ENCODE results near the gene CTBP1.
"Not testable (repeated sequence)": the region's sequence is repeated elsewhere in the genome, so short reads cannot be mapped to it uniquely, and the experiment has no call there.

The CTBP1 gene

GRCh38 chr4:1248245-1249147, at the start of gene CTBP1:
TSS of gene CTBP1 (minus strand) at chr4:1249130. CDS start at chr4:1241331, 7,799 bp downstream.
- peak; percentile 80 for DNase-seq

- no peak for DNase-seq
Measured at GRCh38 chr4:1298461-1298860, 49.5 kb upstream of the CTBP1 start.

DNA sequence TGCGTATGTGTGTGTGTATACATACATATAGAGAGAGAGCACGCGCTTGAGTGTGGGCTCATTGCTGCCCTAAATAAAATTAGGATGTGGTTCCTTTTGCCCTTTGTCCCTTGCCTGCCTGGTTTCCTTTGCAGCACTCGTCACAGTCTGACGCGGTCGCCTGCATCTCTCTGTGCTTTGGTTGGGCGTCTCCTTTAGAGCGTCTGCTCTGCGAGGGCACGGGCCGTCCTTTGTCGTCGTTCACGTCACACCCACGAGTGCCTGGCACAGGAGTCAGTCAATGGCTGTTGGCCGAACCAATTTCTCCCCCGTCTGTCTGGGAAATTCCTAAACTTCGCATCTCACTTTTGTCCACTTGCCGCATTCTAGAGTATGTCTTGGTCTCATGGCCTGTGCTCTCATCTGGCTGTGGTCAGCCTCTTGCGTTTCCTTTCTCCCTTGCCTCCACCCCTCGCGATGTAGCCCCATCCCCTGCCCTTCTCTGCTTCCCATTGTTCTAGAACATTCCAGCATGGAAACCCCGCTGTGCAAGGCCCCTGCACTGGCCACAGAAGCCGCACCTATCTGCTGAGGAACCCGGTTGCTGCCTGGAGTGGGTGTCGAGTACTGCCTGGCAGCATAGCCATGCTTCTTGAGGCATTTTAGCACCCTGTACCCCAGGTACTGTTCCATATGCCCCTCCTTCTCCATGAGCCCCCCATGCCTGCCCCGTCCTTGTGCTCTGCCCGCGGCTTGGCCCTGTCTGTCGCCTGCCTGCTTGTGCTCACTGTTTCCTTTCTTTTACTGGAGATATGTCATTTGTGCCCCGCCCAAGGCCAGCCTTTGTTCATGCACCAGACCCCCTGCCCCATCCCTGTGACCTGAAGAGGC, 48.8 kb upstream of the CTBP1 start:
- no peak for DNase-seq

DNA sequence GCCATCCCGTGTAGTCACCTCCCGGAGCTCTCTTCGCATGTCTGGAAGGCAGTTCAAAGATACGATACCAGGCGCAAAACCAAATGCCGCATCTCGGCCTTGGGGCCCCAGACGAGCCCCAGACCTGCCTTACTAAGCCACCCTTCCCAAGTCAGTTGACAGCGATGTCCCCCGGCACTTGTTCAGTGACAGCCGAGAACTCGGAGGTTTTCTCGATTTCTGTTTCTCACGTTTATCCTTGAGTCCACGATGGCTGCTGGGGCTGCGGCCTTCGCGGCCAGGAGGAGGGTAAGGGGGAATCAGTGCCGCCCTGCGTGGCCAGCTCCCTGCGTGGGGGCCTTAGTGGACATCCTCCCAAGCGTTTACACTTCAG, 48.1 kb upstream of the CTBP1 start:
- DNase-seq: no peak

DNA sequence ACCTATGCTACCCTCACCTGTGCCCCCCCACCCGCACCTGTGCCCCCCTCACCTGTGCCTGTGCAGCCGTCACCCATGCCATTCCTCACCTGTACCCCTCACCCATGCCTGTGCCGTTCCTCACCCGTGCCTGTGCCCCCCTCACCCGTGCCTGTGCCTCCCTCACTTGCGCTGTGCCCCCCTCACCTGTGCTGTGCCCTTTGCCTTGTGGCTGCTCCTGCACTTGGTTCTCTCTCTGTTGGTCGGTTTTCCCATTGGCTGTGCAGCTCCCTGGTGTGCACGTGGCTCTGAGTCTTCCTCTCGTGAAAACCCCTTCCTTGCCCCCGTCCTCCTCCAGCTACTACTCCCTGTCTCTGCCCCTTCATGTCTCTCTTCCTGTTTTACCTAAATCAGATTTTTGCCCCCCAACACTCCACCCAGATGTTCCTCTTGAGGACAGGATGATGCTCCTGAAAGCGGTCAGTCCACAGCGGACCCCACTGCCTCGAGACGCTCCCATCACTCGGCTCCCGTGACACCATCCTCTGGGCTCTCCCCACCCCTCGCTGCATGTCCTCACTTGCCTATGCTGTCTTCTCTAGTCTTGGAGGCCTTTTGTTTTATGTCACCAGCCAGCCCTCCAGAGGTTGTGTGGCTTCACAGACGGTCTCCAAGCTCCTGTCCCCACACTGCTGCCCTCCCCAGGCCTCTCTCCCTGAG, 47.5 kb upstream of the CTBP1 start:
- no peak for DNase-seq

GRCh38 chr4:1295405-1296055, 46.6 kb upstream of the CTBP1 start:
- no peak for DNase-seq

DNA sequence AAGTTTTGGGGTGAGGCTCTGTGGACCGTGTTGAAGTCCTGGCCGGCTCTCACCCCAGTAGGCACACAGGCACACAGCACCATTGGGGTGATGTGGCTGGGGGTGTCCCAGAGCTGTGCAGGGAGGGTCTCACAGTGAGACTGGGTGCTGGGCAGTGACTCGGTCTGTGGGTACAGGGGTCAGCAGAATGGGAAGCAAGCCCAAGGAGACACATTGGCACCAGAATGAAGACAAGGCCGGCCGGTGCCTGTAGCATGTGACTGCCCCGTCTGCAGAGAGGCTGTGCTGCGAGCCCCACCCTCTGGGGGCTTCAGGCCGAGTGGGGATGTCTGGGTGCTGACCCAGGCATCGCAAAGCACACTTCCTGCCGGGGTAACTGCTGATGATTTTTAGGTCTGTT, 46.0 kb upstream of the CTBP1 start:
- DNase-seq: no peak

DNA sequence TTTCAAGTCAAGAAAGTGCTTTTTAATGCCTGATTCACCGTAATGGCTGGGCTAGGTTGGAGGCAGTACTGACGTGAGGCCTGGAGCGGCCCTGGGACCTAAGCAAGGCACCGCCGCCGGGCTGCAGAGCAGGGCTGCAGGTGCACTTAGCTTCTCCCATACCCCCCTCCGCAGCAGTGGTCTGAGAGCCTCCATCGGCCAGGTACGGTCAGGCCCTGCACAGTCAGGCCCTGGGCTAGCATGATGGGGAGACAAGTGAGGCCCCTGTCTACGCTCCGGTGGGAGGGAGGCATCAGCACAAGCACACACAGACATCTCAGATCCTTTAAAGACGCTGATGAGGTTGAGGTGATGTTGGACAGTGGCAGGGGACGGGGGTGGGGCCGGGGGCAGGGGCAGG, 45.5 kb upstream of the CTBP1 start:
- DNase-seq: no peak

DNA sequence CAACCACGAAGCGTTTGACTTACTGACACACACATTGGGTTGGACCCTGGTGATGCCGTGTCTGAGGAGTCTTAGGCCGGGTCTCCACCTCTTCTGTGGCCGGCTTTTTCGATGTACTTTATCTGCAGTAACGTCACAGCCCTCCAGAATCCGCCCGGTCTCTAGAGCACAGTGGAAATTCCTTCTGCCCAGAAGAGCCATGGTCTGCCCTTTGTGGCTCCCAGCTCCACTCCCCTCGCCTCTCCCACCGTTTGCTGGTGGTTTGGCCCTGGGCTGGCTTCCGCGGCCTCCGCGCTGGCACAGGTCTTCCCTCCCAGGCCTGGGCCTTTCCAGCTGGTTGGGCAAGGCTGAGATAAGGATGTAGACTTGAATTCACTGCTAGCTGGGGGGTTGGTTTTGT, 45.1 kb upstream of the CTBP1 start:
- peak; percentile 84 for DNase-seq

DNA sequence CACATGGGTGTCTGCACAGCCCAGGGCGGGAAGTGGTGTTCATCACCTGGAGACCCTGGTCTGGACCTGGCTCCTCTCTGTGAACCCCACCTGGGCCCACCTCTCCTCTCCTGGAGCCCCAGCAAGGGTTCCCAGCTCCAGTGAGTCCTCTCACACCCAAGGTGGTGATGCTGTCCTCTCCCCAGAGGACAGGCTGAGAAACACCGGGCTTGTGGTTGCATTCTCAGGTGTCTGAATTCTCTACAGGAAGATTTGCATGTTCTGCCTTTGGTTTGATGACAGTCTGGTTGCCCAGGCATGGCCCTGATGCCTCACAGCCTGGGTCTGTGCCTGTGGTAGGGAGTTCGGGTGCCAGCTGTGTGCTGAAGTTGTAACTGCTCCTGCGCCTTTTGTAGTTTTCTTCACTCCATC, 44.6 kb upstream of the CTBP1 start:
- DNase-seq: no peak

DNA sequence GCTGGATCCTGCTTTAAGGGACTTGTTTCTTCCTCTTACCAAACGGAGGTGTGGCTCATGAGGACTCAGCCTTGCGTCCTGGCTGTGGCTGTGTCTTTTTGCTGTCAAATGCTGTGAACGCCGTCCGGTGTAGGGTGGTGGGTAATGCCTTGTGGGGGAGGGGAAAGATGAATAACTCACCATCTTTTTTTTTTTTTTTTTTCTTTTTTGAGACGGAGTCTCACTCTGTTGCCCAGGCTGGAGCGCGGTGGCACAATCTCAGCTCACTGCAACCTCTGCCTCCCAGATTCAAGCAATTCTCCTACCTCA, 43.7 kb upstream of the CTBP1 start:
- DNase-seq: not testable (repeated sequence)

DNA sequence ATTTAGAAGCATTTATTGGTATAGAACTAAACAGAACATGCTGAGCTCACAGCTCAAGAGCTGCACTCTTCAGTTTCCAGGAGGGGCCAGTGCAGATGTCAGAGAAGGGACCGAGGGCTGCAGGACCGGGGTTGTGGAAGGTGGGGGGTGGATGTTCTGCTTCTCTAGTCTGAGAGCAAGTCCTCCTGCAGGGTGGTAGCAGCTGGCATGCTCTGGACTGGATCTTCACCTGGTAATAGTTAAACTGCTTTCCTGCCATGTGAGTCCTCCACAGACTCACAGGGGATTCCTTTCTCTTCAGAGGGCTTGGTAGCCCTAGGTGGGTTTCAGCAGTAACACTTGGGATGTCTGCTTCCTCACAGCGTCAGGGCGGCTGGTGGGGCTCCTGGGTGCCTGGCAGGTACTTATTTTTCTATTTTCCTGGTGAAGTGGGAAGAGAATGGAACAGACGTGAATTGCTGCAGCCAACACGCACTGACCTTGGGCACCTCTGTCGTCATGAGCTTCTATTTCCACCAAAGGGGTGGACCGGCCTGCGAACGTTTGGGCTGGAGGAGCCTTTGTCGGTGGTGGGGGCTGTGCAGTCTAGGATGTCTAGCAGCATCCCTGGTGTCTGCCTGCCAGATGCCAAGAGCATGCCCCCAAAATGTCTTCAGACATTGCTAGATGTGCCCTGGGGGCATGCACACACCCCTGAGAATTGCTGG, 43.2 kb upstream of the CTBP1 start:
- no peak for DNase-seq

DNA sequence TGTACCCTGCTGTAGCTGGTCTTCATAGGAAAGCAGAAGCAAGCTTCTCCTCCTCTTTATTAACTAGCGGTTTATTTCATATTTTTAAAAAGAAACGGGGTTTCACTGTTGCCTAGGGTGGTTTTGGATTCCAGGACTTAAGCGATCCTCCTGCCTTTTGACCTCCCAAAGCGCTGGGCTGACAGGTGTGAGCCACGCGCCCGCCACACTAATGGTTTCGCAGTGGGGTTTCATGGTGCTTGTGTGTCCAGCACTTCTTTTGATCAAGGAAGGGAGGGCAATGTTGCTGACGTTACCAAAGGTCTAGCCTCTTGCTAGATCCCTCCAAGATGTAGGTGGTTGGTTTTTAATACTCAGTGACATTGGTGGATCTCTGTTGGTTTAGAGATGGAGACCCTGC, 42.2 kb upstream of the CTBP1 start:
- DNase-seq: no peak

GRCh38 chr4:1290165-1290977, 41.4 kb upstream of the CTBP1 start:
- DNase-seq: peak; percentile 24

- peak; percentile 97 for DNase-seq
Measured at GRCh38 chr4:1289207-1290164, 40.6 kb upstream of the CTBP1 start, which contains the start of gene MAEA. TSS of gene MAEA (plus strand) at chr4:1289891. CDS start at chr4:1289914, 23 bp downstream.

DNA sequence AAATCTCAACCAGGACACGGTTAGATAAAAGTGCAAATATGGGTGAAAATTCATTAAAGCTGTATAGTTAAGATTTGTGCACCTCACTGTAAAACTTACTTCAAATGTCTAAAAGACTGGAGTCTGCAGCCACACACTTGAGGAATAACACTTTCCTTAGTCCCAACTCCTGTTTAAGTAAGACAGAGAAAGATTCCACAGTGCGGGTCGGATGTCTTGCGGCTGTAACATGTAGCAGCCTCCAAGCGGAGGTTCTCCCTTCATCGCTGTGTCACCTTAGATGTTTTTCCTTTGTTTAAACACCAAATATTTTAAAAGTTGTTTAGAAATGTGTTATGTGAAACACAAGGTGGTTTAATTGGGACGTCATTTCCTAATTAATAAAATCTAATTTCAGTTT, 39.9 kb upstream of the CTBP1 start:
- DNase-seq: no peak

DNA sequence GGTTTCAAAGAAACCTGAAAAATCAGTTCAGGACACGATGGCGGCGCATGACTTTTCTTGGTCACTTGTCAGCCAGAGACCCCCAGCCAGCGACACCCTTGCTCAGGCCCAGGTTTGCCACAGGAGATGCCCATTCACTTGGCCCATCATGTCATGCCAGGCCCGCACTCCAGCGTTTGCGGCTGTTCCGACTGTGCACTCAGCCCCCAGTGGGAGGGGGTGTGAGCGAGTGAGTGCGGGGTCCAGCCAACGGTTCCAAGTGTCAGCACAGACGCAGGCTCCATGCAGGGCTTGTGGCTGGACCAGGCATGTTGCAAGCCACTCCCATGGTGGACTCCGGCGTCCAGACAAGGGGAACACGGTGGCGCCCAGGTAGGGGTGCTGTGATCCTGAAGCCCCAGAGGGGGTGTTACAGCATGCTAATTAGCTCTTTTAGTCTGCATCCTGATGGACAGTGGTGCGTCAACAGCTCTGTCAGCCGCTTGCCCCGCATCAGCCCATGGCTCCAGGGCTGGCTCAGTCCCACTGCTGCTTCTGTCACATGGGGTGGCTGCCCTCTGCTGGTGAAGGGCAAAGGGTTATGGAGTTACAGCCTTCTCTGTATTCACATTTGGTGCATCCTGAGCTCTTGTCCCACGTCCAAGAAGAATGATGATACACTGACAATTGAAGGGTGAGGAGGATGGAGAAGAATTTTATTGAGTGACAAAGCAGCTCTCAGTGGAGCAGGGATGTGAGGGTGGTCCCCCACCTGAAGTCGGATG, 37.0 kb upstream of the CTBP1 start:
- peak; percentile 60 for DNase-seq

GRCh38 chr4:1285151-1285789, 36.3 kb upstream of the CTBP1 start:
- DNase-seq: no peak

DNA sequence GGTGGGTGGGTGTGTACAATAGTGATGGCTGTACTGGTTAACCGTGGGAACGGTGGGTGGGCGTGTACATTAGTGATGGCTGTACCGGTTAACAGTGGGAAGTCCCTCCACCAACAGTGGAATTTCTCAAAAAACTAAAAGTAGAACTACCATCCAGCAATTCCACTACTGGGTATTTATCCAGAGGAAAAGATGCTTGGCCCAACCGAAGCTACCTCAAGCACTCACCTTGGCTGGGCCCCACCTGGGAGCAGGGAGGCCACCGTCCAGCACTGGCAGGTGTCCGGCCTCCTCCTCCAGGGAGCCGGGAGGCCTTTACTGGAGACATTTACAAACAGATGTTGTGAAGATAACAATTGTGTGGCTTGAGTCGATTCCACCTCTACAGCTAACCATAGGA, 34.8 kb upstream of the CTBP1 start:
- DNase-seq: no peak
